SU-DHL-6 (cell line): ENCODE data around the gene DENND5A.

ENCODE experiments used
- H2AFZ ChIP-seq: fragments of 200-600 bp; sonication (generic); 2 replicates; pipeline ENCODE4 v1.6.1; 2014; ENCODE audit warnings: low read depth, mild to moderate bottlenecking, moderate library complexity, mixed read lengths, antibody characterized with exemption, low read length; ENCODE audit not compliant: severe bottlenecking
- H3F3A ChIP-seq: fragments of 200-600 bp; shearing (Covaris generic); 2 replicates; pipeline ENCODE4 v1.6.0; 2016; ENCODE audit warnings: antibody characterized with exemption, mild to moderate bottlenecking; ENCODE audit not compliant: insufficient read depth
- H3K27ac ChIP-seq: fragments of 200-600 bp; sonication (generic); 2 replicates; pipeline ENCODE4 v1.5.1; 2016; ENCODE audit warnings: low read depth, mild to moderate bottlenecking, low read length, moderate library complexity, mixed read lengths
- H3K27me3 ChIP-seq: fragments of 200-600 bp; sonication (generic), shearing (Covaris generic); 2 replicates; pipeline ENCODE4 v1.6.0; 2014; ENCODE audit warnings: mild to moderate bottlenecking, low read length
- H3K36me3 ChIP-seq: fragments of 200-600 bp; sonication (generic); 2 replicates; pipeline ENCODE4 v1.6.1; 2014; ENCODE audit warnings: mild to moderate bottlenecking, low read length, mixed read lengths
- H3K4me2 ChIP-seq: fragments of 300-600, 200-600 bp; shearing (Covaris generic), sonication (generic); 2 replicates; pipeline ENCODE4 v1.6.0; 2014; ENCODE audit warnings: low read length, low read depth, mild to moderate bottlenecking; ENCODE audit not compliant: poor library complexity, severe bottlenecking
- H3K4me3 ChIP-seq: fragments of 200-600 bp; sonication (generic); 2 replicates; pipeline ENCODE4 v1.5.1; 2014; ENCODE audit warnings: antibody characterized with exemption, low read length, mild to moderate bottlenecking, mixed read lengths; ENCODE audit not compliant: insufficient read depth, poor library complexity, severe bottlenecking
- H3K79me2 ChIP-seq: fragments of 200-600 bp; sonication (generic); 2 replicates; pipeline ENCODE4 v1.6.1; 2014; ENCODE audit warnings: mild to moderate bottlenecking, low read length, moderate library complexity; ENCODE audit not compliant: insufficient read depth
- H3K9ac ChIP-seq: fragments of 200-600 bp; sonication (generic); 2 replicates; pipeline ENCODE4 v1.7.0; 2014; ENCODE audit warnings: mild to moderate bottlenecking, low read length
- H3K9me2 ChIP-seq: fragments of 200-600 bp; sonication (generic); replicated peaks from 2 replicates; pipeline ENCODE4 v1.6.1; 2014; ENCODE audit warnings: low read length; ENCODE audit not compliant: insufficient read depth
- H3K9me3 ChIP-seq: fragments of 200-600 bp; sonication (generic); 2 replicates; pipeline ENCODE4 v1.6.1; 2014; ENCODE audit warnings: low read length, mixed read lengths; ENCODE audit not compliant: insufficient read depth
- H4K20me1 ChIP-seq: fragments of 200-600 bp; sonication (generic); 2 replicates; pipeline ENCODE4 v1.6.1; 2014; ENCODE audit warnings: low read depth, mild to moderate bottlenecking, antibody characterized with exemption, low read length, moderate library complexity, mixed read lengths
- EZH2phosphoT487 ChIP-seq: fragments of 200-600 bp; sonication (generic), shearing (Covaris generic); conservative IDR thresholded peaks from 2 replicates; pipeline ENCODE4 v1.6.1; 2018; ENCODE audit warnings: mild to moderate bottlenecking, antibody characterized with exemption, low read length, moderate library complexity, mixed read lengths
- TF ChIP-seq, protein P1 (sequence below): fragments of 200-600 bp; sonication (generic); IDR thresholded peaks from one replicate; pipeline ENCODE4 v1.5.1; 2017; ENCODE audit warnings: antibody characterized with exemption, mild to moderate bottlenecking, low read length, moderate library complexity; ENCODE audit not compliant: insufficient read depth, poor library complexity, severe bottlenecking

DENND5A gene

DNA sequence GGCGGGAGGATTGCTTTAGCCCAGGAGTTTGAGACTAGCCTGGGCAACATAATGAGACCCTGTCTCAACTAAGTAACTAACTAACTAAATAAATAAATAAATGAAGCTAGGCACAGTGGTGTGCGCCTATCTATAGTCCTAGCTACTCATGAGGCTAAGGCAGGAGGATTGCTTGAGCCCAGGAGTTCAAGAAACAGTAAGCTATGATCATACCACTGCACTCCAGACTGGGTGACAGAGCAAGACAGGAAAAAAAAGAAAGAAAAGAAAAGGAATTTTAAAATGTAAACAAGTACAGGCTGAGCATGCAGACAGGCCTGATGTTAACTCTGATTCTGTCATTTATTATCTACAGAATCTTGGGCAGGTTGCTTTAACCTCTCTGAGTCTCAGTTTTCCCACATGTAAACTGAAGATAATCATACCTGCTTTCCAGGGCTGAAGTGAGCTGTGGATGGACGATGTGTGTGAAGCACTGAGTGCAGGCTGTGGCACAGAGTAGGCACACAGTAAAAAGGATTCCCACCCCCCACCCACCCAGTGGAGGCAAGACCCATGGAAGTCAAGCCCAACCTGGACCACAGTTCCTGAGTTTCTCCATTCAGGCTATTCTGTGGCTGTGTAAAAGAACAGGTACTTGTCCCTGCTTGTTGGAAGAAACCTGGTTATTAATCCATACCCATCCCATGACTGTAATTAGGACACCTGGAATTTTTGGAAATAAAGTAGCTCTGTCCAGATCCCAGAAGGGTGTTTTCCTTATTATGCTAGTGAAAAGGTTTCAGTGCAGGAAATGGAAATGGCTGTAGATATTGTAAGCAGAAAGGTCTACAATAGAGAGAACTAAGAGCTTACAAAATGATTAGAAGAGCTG is 155.1 kb downstream of the DENND5A start:
- no peak for TF ChIP-seq EZH2phosphoT487
- TF ChIP-seq, protein P1, sequence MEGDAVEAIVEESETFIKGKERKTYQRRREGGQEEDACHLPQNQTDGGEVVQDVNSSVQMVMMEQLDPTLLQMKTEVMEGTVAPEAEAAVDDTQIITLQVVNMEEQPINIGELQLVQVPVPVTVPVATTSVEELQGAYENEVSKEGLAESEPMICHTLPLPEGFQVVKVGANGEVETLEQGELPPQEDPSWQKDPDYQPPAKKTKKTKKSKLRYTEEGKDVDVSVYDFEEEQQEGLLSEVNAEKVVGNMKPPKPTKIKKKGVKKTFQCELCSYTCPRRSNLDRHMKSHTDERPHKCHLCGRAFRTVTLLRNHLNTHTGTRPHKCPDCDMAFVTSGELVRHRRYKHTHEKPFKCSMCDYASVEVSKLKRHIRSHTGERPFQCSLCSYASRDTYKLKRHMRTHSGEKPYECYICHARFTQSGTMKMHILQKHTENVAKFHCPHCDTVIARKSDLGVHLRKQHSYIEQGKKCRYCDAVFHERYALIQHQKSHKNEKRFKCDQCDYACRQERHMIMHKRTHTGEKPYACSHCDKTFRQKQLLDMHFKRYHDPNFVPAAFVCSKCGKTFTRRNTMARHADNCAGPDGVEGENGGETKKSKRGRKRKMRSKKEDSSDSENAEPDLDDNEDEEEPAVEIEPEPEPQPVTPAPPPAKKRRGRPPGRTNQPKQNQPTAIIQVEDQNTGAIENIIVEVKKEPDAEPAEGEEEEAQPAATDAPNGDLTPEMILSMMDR, result no peak
- no peak overlapping the region for H3K4me2 ChIP-seq
- H4K20me1 ChIP-seq, result no peaks in the 10 kb centered on the region
- H3F3A ChIP-seq, result no peaks in the 10 kb centered on the region
- H2AFZ ChIP-seq, result no peak overlapping the region
- H3K9ac ChIP-seq, result no peak overlapping the region
- no peak overlapping the region for H3K4me3 ChIP-seq
- H3K9me2 ChIP-seq, result no peaks in the 10 kb centered on the region
- H3K36me3 ChIP-seq, result no peaks in the 10 kb centered on the region
- H3K27me3 ChIP-seq, result no peaks in the 10 kb centered on the region
- H3K79me2 ChIP-seq, result no peaks in the 10 kb centered on the region
- no peak overlapping the region for H3K27ac ChIP-seq
- H3K9me3 ChIP-seq, result peaks cover 11% of the 10 kb centered on the region; the same call in 1 of the 2 replicates

DNA sequence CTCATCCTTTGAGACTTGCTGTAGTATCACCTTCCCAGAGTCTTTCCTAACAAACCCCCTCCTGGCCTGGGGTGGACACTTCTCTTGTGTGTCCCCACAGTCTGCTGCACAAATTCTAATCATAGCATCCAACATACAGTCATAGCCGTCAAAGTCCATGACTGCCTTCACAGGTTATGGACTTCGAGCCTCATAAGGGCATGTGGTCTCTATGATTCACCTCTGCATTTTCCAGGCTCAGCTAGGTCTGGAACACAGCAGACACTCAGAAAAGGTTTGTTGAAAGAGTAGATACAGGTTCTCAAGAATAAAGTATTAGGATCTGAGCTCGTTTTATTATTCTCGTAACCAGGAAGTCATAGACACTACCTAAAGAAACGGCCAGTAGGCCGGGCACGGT is 160.6 kb downstream of the DENND5A start:
- no peaks in the 10 kb centered on the region for H3K79me2 ChIP-seq
- H2AFZ ChIP-seq, result no peak overlapping the region
- no peak overlapping the region for H3K27ac ChIP-seq
- H3K9me3 ChIP-seq, result no peaks in the 10 kb centered on the region
- H3K4me3 ChIP-seq, result no peak overlapping the region
- no peaks in the 10 kb centered on the region for H4K20me1 ChIP-seq
- H3F3A ChIP-seq, result no peaks in the 10 kb centered on the region
- H3K9me2 ChIP-seq, result no peaks in the 10 kb centered on the region
- TF ChIP-seq, protein P1, result no peak
- no peak for TF ChIP-seq EZH2phosphoT487
- H3K4me2 ChIP-seq, result no peak overlapping the region
- H3K36me3 ChIP-seq, result no peaks in the 10 kb centered on the region
- H3K27me3 ChIP-seq, result no peaks in the 10 kb centered on the region
- H3K9ac ChIP-seq, result no peak overlapping the region

DNA sequence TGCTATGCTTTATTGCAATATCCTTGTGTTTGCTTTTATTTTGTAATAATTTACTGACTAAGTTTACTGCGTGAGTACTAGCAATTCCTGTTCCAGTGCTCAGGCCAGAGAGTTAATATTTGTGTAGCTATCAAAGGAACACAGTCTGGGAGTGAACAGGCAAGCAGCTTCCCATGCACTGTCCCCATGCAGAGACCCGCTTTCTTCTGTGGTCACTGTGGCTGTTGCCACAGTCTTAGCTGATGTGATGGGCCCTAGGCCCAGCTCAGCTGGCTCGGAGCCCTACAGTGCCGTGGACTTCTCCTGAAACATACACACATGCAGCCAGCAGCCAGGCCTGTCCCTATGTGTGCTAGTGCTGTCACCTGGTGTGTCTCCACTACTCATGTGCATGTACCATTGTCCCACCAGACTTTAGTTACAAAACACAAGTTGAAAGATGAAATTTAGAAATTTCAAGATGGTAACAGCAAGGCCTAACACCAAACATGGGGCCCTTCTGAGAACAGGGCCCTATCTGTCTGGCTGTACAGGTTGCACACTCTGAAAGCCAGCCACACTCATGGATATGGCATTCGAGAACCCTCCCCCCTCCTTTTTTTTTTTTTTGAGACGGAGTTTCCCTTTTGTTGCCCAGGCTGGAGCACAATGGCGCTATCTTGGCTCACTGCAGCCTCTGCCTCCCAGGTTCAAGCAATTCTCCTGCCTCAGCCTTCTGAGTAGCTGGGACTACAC is 161.4 kb downstream of the DENND5A start:
- TF ChIP-seq, protein P1, result no peak
- TF ChIP-seq EZH2phosphoT487, result no peak
- Histone ChIP-seq H3K27ac (no peak overlapping the region), H3K27me3 (no peaks in the 10 kb centered on the region), H3K9me2 (no peaks in the 10 kb centered on the region), H3K4me3 (no peak overlapping the region), H3K9ac (no peak overlapping the region), H3F3A (no peaks in the 10 kb centered on the region), H3K36me3 (no peaks in the 10 kb centered on the region), H2AFZ (no peak overlapping the region), H4K20me1 (no peaks in the 10 kb centered on the region), H3K4me2 (no peak overlapping the region), H3K9me3 (no peaks in the 10 kb centered on the region), H3K79me2 (no peaks in the 10 kb centered on the region)
